ENCODE results near the gene OCIAD1. TPM values are rescaled to one million over a fixed set of nuclear protein-coding genes. Genes with fewer than 3 reads are reported as not detected.
A peak's percentile ranks its signal among the peaks of the same experiment; 100 is the strongest.
"Not testable (repeated sequence)": the region's sequence is repeated elsewhere in the genome, so short reads cannot be mapped to it uniquely, and the experiment has no call there.

Gene OCIAD1
- total RNA-seq, 1 experiment from 2014 or later: 221 TPM

DNA sequence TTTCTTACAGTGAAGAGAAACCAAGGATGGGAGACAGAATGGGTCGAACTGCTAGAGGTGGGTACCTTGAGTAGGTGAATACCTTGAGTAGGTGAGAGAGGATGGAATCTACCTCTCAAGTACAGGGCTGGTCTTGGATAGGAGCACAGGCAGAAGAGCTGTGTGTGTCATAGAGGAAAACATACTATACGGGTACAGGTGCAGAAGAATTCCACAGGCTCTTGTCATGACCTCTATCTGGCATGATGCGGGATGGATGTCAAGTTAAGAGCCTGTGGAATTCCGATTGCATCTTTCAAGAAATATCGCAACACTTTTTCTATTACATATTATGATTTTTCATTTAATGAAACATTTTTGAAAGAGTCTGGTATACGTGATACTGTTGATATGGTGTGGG lies 18.0 kb upstream of the OCIAD1 start:
- no peak for DNase-seq (ENCODE audit: low read depth, low spot score)
- in situ Hi-C loops (cut with HindIII; ENCODE audit: low pct_unique_long_range_greater_than_20kb, low sequenced_read_pairs): no loop called here

DNA sequence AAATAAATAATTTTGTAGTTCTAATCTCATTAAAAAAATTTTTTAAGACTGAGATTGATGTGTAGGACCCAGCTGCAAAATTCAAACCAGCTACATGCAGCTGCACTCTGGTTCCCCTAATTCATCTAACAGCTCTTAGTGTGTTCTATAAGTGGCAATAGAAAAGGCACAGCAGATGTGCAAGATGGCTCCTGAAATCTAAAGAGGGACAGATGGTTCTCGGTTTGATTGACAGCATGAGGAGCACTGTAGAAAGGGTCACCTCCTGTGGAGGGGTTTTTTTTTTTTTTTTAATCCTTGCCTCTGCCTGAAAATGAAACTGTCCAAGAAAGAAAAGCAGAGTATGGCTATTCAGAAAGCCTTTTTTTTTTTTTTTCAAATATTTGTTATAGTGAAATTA lies 16.9 kb upstream of the OCIAD1 start:
- DNase-seq (ENCODE audit: low read depth, low spot score): no peak
- in situ Hi-C loops (cut with HindIII; ENCODE audit: low pct_unique_long_range_greater_than_20kb, low sequenced_read_pairs): no loop called here

DNA sequence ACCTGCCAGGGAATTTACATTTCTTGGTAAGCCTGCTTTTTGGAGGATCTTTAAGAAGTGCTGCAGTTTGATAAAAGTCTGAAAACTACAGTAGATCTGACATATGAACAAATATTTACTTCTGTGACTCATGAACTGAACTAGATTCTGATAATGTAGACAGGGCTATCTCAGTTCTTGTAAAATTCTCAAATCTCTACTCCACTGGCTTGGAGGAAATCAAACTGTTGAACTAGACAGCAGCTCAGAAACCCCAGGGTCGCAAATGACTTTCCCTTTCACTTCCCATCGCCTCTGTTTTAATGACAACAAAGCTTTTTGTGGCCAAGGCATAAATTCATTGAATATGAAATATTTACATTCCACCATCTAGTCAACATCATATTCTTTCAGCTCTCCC lies 15.4 kb upstream of the OCIAD1 start:
- in situ Hi-C loops (cut with HindIII; ENCODE audit: low pct_unique_long_range_greater_than_20kb, low sequenced_read_pairs): no loop called here

DNA sequence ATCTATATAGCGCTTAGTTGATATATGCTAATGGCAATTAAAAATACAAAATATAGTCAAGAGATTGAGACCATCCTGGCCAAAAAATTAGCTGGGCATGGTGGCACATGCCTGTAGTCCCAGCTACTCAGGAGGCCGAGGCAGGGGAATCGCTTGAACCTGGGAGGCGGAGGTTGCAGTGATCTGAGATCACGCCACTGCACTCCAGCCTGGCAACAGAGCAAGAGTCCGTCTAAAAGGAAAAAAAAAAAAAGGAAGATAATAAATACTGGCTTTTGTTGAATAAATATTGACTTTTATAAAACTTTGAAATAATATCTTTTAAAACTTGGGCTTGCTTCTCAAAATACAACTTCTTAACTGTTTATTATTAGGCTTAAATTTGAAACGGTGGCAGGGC lies 14.6 kb upstream of the OCIAD1 start:
- in situ Hi-C loops (cut with HindIII; ENCODE audit: low pct_unique_long_range_greater_than_20kb, low sequenced_read_pairs); DNase-seq (ENCODE audit: low read depth, low spot score): not testable (repeated sequence)

More for the DNA sequence above, 15.4 kb upstream of the OCIAD1 start:
- DNase-seq (ENCODE audit: low read depth, low spot score): no peak

DNA sequence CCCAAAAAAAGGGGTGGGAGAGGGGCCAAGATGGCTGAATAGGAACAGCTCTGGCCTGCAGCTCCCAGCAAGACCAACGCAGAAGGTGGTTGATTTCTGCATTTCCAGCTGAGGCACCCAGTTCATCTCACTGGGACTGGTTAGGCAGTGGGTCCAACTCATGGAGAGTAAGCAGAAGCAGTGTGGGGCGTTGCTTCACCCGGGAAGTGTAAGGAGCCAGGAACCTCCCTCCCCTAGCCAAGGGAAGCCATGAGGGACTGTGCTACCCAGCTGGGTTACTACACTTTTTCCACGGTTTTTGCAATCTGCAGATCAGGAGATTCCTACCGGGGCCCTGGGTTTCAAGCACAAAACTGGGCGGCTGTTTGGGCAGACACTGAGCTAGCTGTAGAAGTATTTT lies 13.9 kb upstream of the OCIAD1 start:
- DNase-seq (ENCODE audit: low read depth, low spot score): no peak
- in situ Hi-C loops (cut with HindIII; ENCODE audit: low pct_unique_long_range_greater_than_20kb, low sequenced_read_pairs): no loop called here

DNA sequence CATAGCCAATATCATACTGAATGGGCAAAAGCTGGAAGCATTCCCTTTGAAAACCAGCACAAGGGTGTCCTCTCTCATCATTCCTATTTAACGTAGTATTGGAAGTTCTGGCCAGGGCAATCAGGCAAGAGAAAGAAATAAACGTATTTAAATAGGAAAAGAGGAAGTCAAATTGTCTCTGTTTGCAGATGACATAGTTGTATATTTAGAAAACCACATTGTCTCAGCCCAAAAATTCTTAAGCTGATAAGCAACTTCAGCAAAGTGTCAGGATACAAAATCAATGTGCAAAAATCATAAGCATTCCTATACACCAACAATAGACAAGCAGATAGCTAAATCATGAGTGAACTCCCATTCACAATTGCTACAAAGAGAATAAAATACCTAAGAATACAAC lies 9.5 kb upstream of the OCIAD1 start:
- in situ Hi-C loops (cut with HindIII; ENCODE audit: low pct_unique_long_range_greater_than_20kb, low sequenced_read_pairs); DNase-seq (ENCODE audit: low read depth, low spot score): not testable (repeated sequence)

DNA sequence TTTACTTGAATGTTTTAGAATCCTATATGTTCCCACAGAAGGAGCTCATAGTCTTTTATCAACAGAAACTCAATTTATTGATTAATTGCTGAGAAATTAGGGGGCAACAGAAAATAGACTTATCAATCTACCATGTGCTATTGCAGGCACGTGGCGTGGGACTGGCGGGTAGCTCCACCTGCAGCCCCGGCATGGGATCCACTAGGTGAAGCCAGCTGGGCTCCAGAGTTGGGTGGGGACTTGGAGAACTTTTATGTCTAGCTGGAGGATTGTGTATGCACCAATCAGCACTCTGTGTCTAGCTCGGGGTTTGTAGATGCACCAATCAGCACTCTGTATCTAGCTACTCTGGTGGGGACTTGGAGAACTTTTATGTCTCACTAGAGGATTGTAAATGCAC lies 3.3 kb upstream of the OCIAD1 start:
- DNase-seq (ENCODE audit: low read depth, low spot score): no peak
- in situ Hi-C loops (cut with HindIII; ENCODE audit: low pct_unique_long_range_greater_than_20kb, low sequenced_read_pairs): no loop called here

DNA sequence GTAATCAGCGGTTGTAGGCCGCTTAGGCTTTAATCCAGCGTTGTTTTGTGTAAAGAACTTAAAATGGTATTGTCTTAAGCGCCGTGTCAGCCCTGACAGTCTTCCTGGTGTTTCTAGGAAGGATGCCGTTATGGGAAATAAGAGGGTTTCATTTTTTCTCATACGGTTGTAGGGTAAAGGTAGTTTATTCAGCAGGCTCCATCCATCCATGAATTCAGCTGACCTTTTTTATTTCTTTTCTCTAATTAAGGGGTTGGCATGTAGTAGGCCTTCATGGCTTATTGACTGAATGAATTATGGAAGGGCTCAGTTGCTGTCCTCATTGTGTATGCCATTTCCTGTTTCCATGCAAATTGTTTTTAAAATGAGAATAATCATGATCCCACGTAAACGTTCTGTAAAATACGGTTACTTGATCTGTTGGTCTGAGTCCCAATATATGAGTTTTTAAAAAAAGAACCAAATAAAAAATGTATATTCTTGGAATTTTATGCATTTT lies 693 bp downstream of the OCIAD1 start:
- peak; percentile 8 for DNase-seq (ENCODE audit: low read depth, low spot score)
- in situ Hi-C loops (cut with HindIII; ENCODE audit: low pct_unique_long_range_greater_than_20kb, low sequenced_read_pairs): no loop called here

DNA sequence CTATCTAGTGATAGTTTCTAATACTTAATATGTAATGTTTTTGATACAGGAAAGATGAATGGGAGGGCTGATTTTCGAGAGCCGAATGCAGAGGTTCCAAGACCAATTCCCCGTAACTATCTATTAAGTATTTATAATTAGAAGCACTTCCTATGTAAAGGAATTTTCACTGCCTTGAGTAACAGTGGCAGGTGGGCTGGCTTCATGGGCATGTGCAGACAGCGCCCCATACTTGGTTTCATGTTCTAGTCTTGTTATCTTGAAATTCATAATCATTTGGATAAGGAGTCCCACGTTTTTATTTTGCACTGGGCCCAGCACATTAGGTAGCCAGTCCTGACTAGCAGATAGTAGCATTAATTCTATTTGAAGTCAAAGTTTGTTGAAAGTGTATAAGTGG lies 1.7 kb downstream of the OCIAD1 start:
- no peak for DNase-seq (ENCODE audit: low read depth, low spot score)
- in situ Hi-C loops (cut with HindIII; ENCODE audit: low pct_unique_long_range_greater_than_20kb, low sequenced_read_pairs): no loop called here

DNA sequence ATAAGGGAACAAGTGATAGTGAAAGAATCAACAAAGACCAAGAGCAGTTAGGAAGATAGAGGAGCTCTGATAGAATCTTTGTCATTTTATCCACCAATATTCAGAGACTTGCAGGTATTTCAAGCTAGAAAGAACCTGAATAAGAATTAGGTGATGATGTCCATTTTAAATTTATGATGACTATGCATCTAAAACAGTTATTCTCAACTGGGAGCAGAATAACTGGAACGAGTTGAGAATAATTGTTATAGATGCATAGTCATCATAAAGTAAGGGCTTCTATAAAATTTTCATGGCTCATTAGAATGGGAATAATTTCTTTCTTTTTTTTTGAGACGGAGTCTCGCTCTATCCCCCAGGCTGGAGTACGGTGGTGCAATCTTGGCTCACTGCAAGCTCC lies 5.8 kb downstream of the OCIAD1 start:
- in situ Hi-C loops (cut with HindIII; ENCODE audit: low pct_unique_long_range_greater_than_20kb, low sequenced_read_pairs): no loop called here
- no peak for DNase-seq (ENCODE audit: low read depth, low spot score)

DNA sequence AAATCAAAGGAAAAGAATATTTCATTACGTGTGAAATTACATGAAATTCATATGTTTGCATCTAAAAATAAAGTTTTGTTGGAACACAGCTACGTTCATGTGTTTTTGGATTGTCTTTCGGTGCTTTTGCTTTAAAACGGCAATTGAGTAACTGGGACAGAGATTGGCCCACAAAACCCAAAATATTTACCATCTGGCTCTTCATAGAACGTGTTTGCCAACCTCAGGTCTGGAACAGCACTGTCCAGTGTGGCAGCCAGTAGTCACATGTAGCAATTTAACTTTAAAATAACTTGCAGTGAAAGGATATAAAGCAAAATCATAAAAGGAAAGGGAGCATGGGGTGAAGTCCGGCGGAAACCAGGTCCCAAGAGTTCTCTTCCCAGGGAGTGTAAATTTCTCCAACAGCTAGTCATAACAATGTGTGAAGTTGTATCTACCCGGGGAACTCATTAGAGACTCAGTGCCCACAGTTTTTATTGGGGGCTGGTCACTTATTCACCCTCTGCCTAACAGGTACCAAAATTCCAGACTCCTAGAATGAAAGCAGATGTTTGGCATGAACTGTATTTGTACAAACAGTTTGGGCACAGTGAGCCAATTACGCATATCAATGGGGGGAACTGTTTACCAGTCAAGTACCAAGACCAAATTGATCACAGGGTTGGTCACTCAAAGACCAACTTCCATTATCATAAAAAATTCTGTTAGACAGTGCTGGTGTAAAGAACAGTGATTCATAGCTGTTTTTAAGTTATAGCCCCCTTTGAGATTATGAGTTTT lies 10.3 kb downstream of the OCIAD1 start:
- no peak for DNase-seq (ENCODE audit: low read depth, low spot score)
- in situ Hi-C loops (cut with HindIII; ENCODE audit: low pct_unique_long_range_greater_than_20kb, low sequenced_read_pairs): no loop called here

DNA sequence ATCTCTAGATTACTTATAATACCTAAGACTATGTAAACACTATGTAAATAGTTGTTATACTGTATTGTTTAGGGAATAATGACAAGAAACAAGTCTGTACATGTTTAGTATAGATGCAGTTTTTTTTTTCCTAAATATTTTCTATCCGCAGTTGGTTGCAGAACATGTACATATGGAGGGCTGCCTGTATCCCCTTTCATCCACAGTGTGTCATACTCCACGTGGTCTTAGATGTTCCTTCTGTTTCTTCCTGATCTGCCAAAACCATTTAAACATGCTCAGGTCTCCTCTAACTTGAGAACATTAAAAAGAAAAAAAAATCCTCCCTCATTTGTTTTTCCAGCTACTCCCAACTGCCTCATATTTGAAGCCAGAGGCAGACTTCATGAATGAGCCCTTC lies 14.0 kb downstream of the OCIAD1 start:
- in situ Hi-C loops (cut with HindIII; ENCODE audit: low pct_unique_long_range_greater_than_20kb, low sequenced_read_pairs): no loop called here
- no peak for DNase-seq (ENCODE audit: low read depth, low spot score)

DNA sequence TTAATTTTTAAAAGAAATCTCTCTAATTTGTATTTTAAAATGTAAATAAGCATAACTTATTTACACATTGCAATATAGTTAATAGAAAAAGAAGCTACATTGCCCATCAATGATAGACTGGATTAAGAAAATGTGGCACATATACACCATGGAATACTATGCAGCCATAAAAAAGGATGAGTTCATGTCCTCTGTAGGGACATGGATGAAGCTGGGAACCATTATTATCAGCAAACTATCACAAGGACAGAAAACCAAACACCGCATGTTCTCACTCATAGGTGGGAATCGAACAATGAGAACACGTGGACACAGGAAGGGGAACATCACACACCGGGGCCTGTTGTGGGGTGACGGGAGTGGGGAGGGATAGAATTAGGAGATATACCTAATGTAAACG lies 17.9 kb downstream of the OCIAD1 start:
- in situ Hi-C loops (cut with HindIII; ENCODE audit: low pct_unique_long_range_greater_than_20kb, low sequenced_read_pairs); DNase-seq (ENCODE audit: low read depth, low spot score): not testable (repeated sequence)

DNA sequence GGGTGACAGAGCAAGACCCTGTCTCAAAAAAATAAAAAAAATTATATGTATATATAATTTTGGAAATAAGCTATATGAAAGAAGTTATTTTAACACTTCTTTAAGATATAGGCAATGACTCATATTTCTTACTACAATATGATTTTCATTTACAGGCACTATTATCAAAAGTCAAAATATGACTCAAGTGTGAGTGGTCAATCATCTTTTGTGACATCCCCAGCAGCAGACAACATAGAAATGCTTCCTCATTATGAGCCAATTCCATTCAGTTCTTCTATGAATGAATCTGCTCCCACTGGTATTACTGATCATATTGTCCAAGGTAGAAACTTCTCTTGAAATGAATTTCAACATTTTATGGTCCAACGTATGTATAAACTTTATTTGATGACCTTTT lies 20.8 kb downstream of the OCIAD1 start:
- in situ Hi-C loops (cut with HindIII; ENCODE audit: low pct_unique_long_range_greater_than_20kb, low sequenced_read_pairs): no loop called here
- DNase-seq (ENCODE audit: low read depth, low spot score): no peak

DNA sequence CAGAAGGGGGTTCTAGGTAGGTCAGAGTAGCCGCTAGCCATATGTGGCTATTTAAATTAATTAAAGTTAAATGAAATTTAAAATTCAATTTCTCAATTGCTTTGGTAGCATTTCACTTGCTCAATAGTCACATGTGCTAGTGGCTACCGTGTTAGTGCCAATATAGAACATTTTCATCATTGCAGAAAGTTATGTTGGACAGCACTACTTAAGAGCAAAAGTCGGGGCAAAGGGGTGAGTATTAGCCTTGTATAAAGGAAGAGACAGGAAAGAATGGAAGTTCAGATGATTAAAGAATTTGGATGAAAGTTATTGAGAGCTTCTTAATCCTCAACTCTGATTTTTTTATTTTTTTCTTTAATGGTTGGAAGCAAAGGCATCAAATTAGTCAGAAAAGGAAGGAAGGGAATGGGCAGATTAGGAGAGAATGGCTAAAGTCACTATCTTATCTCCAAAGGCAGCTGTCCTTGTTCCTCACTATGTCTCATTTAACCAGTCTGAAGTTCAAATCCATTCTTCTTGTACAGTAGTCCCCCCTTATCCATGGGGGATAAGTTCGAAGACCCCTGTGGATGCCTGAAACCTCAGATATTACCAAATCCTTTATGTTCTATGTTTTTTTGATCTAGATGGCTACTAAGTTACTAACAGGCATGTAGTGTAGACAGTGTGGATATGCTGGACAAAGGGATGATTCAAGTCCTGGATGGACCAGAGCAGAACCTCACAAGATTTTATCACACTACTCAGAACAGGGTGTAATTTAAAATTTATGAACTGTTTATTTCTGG lies 22.9 kb downstream of the OCIAD1 start:
- in situ Hi-C loops (cut with HindIII; ENCODE audit: low pct_unique_long_range_greater_than_20kb, low sequenced_read_pairs): no loop called here
- DNase-seq (ENCODE audit: low read depth, low spot score): no peak

DNA sequence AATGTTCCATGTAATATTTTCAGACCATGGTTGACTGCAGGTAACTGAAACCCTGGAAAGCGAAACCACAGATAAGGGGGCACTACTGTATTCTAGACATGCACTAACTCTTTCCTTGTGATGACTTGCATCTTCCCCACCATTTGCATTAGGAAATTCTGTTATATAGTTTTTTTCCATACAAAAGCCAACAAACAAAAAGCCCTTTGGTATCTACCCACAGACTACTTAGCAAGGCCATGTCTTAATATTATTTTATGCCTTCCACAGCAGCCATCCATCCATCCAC lies 23.5 kb downstream of the OCIAD1 start:
- no peak for DNase-seq (ENCODE audit: low read depth, low spot score)
- in situ Hi-C loops (cut with HindIII; ENCODE audit: low pct_unique_long_range_greater_than_20kb, low sequenced_read_pairs): no loop called here

DNA sequence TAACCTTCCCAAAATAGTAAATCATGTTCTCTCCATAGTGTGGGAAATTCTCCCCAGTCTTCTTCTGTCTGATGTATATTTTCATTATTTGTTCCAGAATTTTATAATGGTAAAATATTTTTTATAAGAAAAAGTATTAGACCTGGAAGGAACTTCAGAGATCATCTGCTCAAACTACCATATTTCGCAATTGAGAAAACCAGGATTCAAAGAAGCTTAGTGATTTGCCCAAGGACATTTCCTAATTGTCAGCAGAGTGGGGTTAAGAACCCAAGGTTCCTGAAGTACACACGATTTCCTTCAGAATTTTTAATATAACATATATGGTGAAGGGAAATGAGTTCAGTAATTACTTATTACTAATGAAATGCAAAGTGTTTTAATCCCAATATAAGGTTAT lies 24.1 kb downstream of the OCIAD1 start:
- in situ Hi-C loops (cut with HindIII; ENCODE audit: low pct_unique_long_range_greater_than_20kb, low sequenced_read_pairs): no loop called here
- no peak for DNase-seq (ENCODE audit: low read depth, low spot score)

DNA sequence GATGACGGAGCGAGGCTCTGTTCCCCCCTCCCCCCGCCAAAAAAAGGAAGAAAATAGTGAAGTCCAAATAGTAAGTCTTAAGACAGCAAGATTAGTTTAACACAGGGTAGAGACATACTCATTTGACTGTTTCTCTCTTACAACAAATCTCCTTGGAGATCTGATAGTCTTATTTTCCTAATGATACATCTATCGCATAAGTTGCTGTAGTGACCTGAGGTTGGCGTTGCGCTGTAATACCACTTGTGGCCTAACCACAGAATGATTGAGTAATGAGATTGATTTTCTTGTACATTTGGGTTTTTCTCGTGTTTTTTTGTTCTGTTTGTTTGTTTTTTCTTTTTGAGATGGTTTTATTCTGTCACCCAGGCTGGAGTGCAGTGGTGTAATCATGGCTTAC lies 27.2 kb downstream of the OCIAD1 start:
- in situ Hi-C loops (cut with HindIII; ENCODE audit: low pct_unique_long_range_greater_than_20kb, low sequenced_read_pairs): no loop called here
- DNase-seq (ENCODE audit: low read depth, low spot score): no peak

DNA sequence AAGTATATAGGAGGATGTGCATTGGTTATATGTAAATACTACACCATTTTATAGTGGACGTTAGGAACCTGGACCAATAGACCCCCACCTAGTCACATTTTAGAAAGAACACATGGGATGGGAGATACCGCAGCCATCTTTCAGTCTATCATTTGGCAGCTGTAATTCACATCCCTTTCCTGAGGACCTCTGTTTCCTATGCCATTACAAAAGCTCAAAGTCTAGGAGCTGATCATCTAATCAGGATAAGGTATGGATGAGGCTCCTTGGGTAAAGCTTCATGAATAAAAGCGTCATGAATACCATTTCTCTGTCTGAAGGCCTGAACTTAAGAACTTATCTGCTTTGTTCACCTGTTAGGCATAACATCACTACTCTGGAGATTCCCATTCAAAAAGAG lies 31.1 kb downstream of the OCIAD1 start:
- in situ Hi-C loops (cut with HindIII; ENCODE audit: low pct_unique_long_range_greater_than_20kb, low sequenced_read_pairs): no loop called here
- DNase-seq (ENCODE audit: low read depth, low spot score): no peak

Data from SK-MEL-5 (cell line).